AG04450 (cell line): ENCODE results near the gene CCL2. TPM values are rescaled to one million over a fixed set of nuclear protein-coding genes. Genes with fewer than 3 reads are reported as not detected.

Experiments
- CTCF ChIA-PET: fragments of 300-600, 350-600 bp; formaldehyde crosslinking; extraction: SDS; loops from one replicate; lab custom pipeline; 2022; ENCODE audit warnings: antibody characterized with exemption, inconsistent platforms; lab: Charles Lee
- POLR2A ChIA-PET: fragments of 350-600 bp; formaldehyde crosslinking; extraction: SDS; loops from one replicate; lab custom pipeline; 2021; ENCODE audit warnings: antibody characterized with exemption, inconsistent platforms; lab: Yijun Ruan, JAX
- DNase-seq: peaks from one replicate; pipeline ENCODE4 v3.0.0-alpha.2; 2011; ENCODE audit warnings: low read depth, low spot score
- H3K27ac ChIP-seq: one replicate; pipeline ENCODE4 v1.5.1; 2012; ENCODE audit warnings: low read depth, low read length, control low read depth
- H3K27me3 ChIP-seq: one replicate; pipeline ENCODE4 v1.6.0; 2012; ENCODE audit warnings: low read length; ENCODE audit not compliant: control insufficient read depth, insufficient read depth
- H3K4me3 ChIP-seq: 2 replicates; pipeline ENCODE4 v1.5.1; 2011; ENCODE audit warnings: mild to moderate bottlenecking, low read depth, low read length, control low read depth
- H3K9me3 ChIP-seq: 2 replicates; pipeline ENCODE4 v1.5.1; 2012; ENCODE audit warnings: low read length; ENCODE audit not compliant: control insufficient read depth, insufficient read depth
- CTCF ChIP-seq: IDR thresholded peaks from 2 replicates; pipeline ENCODE4 v1.5.1; 2011; ENCODE audit warnings: low read depth, low read length, control low read depth, inconsistent platforms
- polyA plus RNA-seq: library from polyadenylated mRNA; depleted of rRNA; stranded (reverse); fragments of >200 nt; gene quantifications from 2 replicates; pipeline ENCODE4 v1.2.3, GENCODE V29; 2011

Gene CCL2
- polyA plus RNA-seq, 1 experiment = 119 TPM

DNA sequence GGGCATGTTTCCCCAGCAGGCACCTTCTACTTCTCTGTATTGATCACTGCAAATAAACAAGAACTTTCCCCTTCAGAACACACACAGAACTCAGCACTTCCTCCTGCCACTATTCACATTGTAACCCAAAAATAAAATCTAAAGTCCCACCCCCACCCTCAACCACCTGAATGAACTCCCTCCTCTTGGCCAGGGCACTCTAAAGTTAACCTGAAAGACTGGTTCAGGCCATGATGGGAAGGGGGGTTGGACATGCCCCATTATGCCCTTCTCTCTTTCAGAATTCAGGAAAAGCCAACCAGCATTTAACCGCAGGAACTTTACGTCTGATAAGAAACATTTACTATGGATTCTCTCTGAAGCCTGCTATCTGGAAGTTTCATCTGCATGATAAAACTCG lies 27.4 kb upstream of the CCL2 start:
- Histone ChIP-seq H3K27ac (no peak overlapping the region), H3K9me3 (peaks cover 9% of the 10 kb centered on the region), H3K4me3 (no peak overlapping the region), H3K27me3 (peaks cover 4% of the 10 kb centered on the region)
- ChIA-PET CTCF (interaction anchor here (2.2 kb wide), 1 partner anchor 134 kb away, joined by 12 read pairs; no protein-coding TSS in a partner anchor), POLR2A (no interaction called here)
- no peak for TF ChIP-seq CTCF
- no peak for DNase-seq

DNA sequence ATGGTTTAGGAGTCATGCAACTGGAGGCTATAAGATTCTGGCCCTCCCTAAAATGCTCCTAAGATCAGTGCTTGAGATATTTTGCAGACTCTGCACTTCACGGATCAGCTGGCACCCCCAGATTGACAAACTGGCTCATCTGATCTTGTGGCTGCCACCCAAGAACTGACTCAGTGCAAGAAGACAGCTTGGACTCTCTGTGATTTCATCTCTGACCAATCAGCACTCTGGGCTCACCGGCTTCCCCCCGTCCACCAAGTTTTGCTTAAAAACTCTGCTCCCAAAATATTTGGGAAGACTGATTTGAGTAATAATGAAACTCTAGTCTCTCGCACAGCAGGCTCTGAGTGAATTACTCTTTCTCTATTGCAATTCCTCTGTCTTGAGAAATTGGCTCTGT lies 26.3 kb upstream of the CCL2 start:
- H3K4me3 ChIP-seq = no peak overlapping the region
- DNase-seq = no peak
- peaks cover 4% of the 10 kb centered on the region for H3K27me3 ChIP-seq
- ChIA-PET POLR2A (no interaction called here), CTCF (interaction anchor here (0.6 kb wide), 1 partner anchor 132 kb away, joined by 3 read pairs; no protein-coding TSS in a partner anchor)
- peaks cover 9% of the 10 kb centered on the region for H3K9me3 ChIP-seq
- TF ChIP-seq CTCF = no peak
- no peak overlapping the region for H3K27ac ChIP-seq

DNA sequence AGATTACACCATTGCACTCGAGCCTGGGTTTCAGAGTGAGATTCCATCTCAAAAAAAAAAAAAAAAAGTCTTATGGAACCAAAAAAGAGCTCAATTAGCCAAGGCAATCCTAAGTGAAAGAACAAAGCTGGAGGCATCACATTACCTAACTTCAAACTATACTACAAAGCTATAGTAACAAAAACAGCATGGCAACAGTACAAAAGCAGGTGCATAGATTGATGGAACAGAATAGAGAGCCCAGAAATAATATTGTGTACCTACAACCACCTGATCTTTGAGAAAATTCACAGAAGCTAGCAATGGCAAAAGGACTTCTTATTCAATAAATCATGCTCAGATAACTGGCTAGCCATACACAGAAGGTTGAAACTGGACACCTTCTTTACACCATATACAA lies 24.7 kb upstream of the CCL2 start:
- ChIA-PET CTCF (interaction anchor here (0.6 to 1.4 kb wide), 4 partner anchors 30 to 1234 kb away, joined by 3 to 6 read pairs (median 3); no protein-coding TSS in a partner anchor), POLR2A (no interaction called here)
- Histone ChIP-seq H3K9me3 (peaks cover 9% of the 10 kb centered on the region), H3K4me3 (no peak overlapping the region), H3K27ac (no peak overlapping the region), H3K27me3 (peaks cover under 1% of the 10 kb centered on the region)
- no peak for TF ChIP-seq CTCF
- no peak for DNase-seq

DNA sequence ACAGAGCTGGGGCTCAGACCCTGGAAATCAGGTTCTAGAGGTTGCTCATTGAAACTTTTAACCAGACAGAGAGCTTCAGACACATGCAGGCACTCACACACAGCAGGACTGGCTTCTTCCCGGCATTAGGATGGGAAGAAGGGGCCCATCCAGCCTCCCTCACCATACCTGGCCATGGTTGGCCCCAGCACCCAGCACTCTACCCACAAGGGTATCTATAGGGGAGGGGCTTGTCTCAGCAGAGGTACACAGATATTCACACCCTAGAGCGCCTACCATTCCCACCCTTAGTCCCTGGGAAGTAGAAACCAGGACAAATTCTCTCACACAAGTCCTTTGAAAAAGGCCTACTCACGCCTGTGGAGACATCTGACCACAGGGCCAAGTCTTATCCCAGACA lies 20.5 kb upstream of the CCL2 start:
- ChIA-PET CTCF (interaction anchor here (1.0 to 3.7 kb wide), 2 partner anchors 34 to 127 kb away, joined by 3 to 31 read pairs; no protein-coding TSS in a partner anchor), POLR2A (interaction anchor here (1.2 kb wide), 1 partner anchor 18 kb away, joined by 3 read pairs; no protein-coding TSS in a partner anchor)
- Histone ChIP-seq H3K27me3 (no peaks in the 10 kb centered on the region), H3K4me3 (no peak overlapping the region), H3K27ac (no peak overlapping the region), H3K9me3 (peaks cover 4% of the 10 kb centered on the region; the same call in 1 of the 2 replicates)
- no peak for TF ChIP-seq CTCF
- no peak for DNase-seq

GRCh38 chr17:34235389-34236028 lies 19.6 kb upstream of the CCL2 start:
- ChIA-PET POLR2A (interaction anchor here (0.8 kb wide), 1 partner anchor 13 kb away, joined by 3 read pairs; no protein-coding TSS in a partner anchor), CTCF (interaction anchor here (0.7 to 3.7 kb wide), 3 partner anchors 35 to 126 kb away, joined by 3 to 31 read pairs (median 5); no protein-coding TSS in a partner anchor)
- no peak overlapping the region for H3K27ac ChIP-seq
- no peak for DNase-seq
- no peak overlapping the region for H3K4me3 ChIP-seq
- H3K9me3 ChIP-seq = no peaks in the 10 kb centered on the region
- no peaks in the 10 kb centered on the region for H3K27me3 ChIP-seq
- TF ChIP-seq CTCF = no peak
